GM21515 (cell line): Measurements from ENCODE around the gene OTOG.

Experiments
- ATAC-seq: cut with Tn5 transposase; IDR thresholded peaks from one replicate; pipeline ENCODE4 v1.9.1; 2021; ENCODE audit not compliant: unreplicated experiment

The OTOG gene

GRCh38 chr11:17538054-17538453 lies 9.0 kb upstream of the OTOG start:
- ATAC-seq = no peak

DNA sequence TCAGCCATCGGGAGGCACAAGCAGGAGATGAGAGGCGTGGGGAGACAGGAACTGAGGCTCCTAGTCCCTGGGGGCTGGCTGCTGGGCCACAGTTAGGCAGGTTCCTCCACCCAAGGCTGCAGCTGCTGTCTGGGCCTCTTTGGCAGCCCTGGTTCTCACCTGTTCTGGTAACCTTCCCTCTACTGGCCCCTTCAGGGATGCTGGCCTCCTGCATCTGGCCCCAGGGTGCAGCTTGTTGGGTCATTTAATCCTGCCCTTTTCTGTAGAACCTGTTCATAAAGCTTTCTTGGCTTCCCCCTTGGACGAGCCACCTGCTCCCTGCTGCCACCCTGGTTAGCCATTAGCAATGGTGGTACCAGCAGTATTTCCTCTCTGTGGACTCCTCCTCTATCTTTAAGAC lies 8.3 kb upstream of the OTOG start:
- ATAC-seq = no peak

- ATAC-seq = no peak
Measured at GRCh38 chr11:17540807-17541206, 6.3 kb upstream of the OTOG start.

DNA sequence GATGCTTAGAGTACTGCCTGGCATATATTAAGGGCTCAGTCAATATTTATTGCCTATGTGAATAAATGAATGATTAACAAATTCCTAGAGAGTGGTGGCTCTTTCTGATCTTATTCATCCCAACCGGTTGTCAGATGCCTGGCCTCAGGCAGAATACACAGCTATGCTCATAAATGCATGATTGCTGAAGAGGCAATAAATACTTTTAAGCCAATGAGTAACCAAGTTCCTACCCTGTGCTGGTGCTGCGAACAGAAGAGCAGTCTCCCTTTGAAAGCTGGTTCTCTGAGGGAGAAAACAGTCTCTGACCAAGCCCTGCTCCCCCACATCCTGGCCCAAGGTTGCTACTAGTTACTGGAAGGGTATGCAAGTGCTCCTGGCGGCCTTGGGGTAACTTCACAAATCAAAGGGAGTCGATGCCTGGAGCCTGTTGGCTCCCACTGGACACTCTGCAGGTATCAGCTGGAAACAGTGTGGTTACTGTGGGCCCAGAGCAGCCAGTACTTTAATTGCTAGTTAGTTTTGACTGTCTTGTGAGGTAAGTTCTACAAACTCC lies 5.7 kb upstream of the OTOG start:
- no peak for ATAC-seq

- no peak for ATAC-seq
Measured at GRCh38 chr11:17542249-17542648, 4.8 kb upstream of the OTOG start.

GRCh38 chr11:17543041-17543440 lies 4.0 kb upstream of the OTOG start:
- no peak for ATAC-seq

DNA sequence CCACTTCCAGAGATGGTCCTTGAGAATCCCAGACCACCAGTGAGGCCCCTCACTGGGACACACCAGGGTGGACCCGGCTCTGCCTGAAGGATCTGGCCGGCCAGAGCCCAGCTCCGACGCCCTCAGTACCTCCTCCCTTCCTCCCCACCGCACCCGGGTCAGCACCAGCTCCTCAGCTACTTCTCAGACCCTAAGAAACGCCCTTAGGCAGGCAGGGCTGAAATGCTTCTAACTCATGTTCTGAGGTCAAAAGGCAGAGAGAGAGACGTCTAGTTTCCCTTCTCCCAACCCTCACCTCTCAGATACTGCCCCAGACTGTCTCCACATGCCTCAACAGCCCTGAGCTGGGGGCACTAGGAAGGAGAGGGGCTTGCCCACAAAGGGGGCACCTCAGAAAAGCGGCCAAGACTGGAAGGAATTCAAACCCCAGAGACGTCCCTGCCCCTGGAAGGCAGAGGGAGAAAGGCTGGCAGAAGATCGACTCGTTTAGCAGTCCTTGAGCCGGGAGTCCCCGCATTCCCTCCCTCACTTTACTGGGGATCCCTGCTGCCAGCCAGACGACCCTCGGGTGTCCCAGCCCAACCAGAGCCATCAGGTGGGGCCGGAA lies 3.4 kb upstream of the OTOG start:
- no peak for ATAC-seq

GRCh38 chr11:17544181-17544622 lies 2.9 kb upstream of the OTOG start, which contains the start of gene USH1C:
Gene USH1C (minus strand): TSS chr11:17544416. CDS start chr11:17544307, 109 bp downstream.
- ATAC-seq = no peak

GRCh38 chr11:17546240-17546639 lies 819 bp upstream of the OTOG start:
- no peak for ATAC-seq

DNA sequence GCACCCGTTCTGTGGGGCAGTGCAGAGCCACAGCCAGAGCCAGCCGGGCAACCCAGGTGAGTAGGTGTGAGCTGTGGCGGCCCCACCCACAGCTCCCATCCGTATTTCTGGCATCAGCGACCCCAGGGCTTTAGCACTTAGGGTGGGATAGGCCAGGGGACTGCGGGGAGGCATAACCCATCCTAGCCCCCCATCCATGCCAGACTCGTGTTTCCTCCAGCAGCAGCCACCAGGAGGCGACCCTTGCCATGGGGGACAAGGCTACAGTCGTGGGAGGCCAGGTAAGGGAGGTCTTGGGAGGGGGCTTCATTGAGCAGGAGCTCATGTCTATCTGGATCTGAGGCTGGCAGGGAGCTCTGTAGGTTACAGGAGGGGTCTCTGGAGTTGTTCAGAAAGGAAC lies 873 bp downstream of the OTOG start:
- ATAC-seq = no peak

DNA sequence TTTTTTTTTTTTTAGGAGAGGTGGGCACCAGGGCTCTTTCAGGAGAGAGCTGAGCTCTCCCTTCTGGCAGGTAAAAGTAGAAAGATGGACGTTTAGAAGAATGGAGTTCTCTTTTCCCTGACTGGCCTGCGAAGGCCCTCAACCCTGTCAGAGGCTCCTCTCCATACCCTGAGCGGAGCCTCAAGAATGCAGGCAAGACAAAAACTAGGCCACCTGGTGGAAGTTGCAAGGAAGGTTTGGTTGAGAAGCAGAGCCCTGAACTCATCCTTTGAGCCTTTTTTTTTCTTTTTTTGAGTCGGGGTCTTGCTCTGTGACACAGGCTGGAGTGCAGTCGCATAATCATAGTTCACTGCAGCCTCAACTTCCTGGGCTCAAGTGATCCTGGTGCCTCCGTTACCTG lies 1.4 kb downstream of the OTOG start:
- ATAC-seq = no peak

GRCh38 chr11:17550450-17551346 lies 3.6 kb downstream of the OTOG start:
- no peak for ATAC-seq

DNA sequence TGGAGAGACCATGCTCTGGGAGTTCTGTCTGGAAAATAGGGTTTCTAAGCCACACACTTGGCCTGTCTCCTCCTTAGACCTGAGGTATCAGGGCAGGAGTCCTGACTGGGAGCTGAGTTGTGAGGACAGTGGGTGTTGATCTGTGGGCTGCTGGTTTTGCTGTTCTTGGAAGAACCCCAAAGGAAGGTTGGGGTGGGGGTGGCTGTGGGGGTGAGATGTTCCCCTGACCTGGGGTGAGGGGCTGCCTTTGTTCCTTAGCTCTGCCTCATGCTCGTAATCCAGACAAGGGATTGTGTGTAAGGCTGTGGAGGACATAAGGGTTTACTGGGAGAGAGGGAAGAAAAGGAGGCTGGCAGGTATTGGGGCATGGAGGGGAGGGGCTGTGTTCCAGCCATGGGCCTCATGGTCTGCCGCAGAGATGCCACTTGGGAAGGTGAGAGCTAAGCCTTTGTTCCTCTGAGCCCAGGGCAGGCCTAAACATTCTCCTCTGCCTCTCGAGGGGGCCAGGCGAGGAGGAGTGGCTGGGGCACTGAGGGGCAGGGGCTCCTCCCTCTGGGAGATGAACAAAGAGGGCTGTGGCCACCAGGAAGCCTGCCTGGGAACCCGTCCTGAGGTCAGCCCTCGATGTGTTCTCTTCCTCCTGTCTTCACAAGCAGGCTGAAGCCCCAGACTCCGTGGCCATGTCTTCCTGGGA lies 4.4 kb downstream of the OTOG start:
- no peak for ATAC-seq

DNA sequence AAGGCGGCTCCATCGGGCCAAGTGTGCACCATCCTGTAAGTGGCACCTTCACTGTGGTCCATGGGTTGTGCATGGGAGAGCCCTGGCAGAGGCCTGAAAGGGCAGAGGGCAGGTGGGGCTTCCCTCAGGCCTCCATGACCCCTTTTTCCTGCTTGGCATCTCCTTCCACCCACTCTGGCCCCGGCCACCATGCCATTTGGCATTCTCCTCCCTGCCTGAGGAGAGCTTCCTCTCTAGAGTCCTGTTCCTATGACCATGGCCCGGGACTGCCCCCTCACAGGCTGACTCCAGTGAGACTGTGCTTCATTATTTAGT lies 4.9 kb downstream of the OTOG start:
- no peak for ATAC-seq

DNA sequence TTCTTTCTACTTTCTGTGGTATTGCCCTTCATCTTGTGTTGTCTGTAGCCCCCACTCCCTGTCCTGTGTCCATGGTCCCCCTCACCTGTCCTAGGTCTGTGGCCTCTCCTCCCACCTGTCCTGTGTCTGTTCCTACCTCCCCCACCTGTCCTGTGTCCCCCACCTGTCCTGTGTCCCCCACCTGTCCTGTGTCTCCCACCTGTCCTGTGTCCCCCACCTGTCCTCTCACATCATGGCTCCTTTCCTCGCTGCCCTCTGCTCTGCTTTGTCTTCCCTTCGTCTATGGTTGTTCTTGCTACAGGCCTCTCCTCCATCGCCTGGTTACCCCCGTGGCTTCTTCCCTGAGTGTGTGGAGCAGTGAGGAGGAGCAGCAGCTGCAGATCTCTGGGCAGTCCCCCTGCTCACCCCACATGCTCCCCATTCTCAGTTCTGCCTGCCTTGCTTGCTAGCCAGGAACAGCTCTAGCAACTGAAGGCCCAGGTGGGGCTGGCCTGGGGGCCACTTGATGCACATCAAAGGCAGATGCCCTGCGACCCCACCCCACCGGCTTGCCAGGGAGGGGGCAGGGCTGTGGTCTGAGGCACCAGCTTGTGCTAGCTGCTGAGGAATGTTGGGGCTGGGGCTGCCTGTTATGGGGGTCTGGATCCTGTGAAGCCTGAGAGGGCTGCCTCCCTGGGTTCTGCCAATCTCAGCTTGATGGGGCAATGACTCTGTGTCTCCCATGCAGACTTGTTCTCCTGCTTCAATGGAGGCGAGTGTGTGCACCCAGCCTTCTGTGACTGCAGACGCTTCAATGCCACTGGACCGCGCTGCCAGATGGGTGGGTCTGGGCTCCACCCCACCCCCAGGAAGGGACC lies 5.6 kb downstream of the OTOG start:
- no peak for ATAC-seq

DNA sequence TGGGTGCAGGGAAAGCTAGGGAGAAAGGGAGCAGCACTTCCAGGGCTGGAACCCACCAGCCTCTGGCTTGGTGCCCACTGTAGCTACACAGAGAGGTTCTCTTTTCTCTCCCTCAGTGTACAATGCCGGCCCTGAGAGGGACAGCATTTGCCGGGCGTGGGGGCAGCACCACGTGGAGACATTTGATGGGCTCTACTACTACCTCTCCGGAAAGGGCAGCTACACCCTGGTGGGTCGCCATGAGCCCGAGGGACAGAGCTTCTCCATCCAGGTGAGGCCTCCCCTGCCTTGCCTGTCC lies 6.1 kb downstream of the OTOG start:
- ATAC-seq = no peak

- no peak for ATAC-seq
Measured at GRCh38 chr11:17554487-17554886, 7.4 kb downstream of the OTOG start.

DNA sequence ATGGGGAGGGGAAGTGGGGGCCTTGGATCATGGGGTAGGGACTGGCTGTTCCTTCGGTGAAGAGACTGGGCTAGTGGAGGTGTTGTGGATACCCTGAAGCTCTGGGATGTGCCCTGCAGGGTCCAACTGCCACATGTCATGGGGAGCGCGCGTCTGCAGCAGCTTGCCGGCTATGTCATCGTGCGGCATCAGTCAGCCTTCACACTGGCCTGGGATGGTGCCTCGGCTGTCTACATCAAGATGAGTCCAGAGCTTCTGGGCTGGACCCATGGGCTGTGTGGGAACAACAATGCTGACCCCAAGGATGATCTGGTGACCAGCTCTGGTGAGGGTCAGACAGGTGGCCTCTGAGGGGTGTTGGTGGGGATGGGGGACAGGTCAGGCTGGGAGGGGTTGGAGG lies 9.9 kb downstream of the OTOG start:
- no peak for ATAC-seq

- ATAC-seq = no peak
Measured at GRCh38 chr11:17558025-17558780, 11.1 kb downstream of the OTOG start.

GRCh38 chr11:17558916-17559315 lies 11.9 kb downstream of the OTOG start:
- no peak for ATAC-seq
